Effector CD8-positive, alpha-beta T cell (primary cell): Measurements from ENCODE around the gene MYLIP.

Experiments used
- DNase-seq: peaks from one replicate; lab custom pipeline; 2025; lab: John Stamatoyannopoulos, UW

Gene MYLIP

DNA sequence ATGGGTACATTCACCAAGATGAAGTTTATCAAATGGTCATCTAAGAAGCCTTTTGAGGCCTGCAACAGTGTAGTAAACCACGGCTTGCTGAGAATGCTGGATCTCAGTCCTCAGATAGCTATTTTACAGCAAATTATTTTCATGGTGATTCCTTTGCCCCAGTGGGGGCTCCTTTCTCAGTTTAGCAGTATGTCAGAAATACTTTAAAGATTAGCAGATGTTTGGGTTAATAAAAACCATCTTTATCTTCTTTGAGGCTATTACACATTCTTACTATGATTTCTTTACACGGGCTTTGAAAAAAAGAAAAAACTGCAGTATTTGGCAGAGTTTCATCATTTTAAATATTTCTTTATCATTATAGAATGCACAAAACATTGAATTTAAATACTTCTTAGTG lies 10.7 kb downstream of the MYLIP start:
- DNase-seq, result no peak

DNA sequence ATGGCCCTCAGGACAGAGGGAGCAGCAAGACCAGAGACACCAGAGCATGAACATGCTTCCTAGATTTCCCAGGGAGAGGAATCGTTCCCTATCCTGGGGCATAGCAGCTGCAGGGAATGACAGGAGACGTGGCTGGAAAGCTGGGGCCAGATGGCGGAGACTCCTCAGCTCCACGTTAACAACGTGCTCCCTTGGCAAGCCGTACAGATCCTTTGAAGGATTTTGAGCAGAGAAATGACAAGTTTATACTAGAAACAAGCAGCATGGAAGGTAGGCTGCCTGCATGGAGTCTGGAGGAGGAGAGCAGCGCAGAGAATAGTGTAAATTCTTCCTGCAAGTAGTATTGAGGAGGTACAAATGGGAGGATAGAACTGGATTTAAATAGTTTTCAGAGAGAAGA lies 11.7 kb downstream of the MYLIP start:
- no peak for DNase-seq

DNA sequence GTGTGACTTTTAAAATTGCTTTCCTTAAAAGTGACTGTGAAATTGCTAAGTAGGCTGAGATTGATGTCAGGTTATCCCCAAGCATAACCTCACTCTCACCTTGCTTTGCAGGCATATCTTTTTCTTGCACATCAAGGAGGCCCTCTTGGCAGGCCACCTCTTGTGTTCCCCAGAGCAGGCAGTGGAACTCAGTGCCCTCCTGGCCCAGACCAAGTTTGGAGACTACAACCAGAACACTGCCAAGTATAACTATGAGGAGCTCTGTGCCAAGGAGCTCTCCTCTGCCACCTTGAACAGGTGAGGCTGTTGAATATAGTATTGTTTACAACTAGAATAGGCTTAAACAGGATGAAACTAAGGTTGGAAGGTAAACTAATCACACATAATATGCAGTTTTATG lies 12.6 kb downstream of the MYLIP start:
- no peak for DNase-seq

DNA sequence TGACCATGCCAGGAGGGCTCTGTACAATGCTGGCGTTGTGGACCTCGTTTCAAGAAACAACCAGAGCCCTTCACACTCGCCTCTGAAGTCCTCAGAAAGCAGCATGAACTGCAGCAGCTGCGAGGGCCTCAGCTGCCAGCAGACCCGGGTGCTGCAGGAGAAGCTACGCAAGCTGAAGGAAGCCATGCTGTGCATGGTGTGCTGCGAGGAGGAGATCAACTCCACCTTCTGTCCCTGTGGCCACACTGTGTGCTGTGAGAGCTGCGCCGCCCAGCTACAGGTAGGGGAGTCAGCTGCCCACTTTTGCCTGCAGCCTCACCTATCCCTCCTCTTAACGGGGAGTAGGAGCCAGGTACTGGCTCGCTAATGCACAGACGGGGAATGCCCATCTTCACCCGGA lies 16.2 kb downstream of the MYLIP start:
- DNase-seq, result no peak

DNA sequence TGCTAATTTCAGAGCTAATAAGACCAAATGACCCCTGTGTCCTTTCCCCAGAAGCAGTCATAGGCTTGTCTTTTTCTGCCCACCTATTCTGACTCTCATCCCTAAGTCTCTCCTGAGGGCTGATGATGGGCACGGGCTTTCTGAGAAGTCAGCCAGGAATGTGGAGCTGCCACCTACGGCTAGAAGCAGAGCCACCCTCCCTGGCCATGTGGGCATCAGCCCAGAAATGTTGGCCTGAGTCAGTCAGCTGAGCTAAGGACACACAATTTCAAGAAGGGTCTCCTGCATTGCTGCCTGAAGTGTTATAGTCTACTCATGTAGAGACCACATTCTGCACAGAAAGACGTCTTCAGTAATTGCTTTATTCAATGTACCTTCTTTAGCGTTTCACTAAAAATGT lies 17.1 kb downstream of the MYLIP start:
- no peak for DNase-seq

DNA sequence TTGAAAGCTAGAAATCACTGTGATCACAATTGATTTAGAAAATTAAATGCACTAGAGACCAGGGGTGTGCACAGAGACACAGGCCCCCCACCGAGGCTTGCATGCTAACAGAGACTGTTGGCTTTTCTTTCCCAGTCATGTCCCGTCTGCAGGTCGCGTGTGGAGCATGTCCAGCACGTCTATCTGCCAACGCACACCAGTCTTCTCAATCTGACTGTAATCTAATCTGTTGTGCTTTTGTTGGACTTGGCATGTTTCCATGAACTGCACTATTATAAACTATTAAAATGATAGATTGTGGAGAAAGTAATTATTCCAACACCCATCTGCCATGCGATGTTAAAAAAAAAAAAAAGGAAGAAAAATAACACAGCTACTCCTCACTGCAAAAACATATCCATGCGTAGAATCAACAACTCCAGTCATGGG lies 17.7 kb downstream of the MYLIP start:
- DNase-seq, result no peak

DNA sequence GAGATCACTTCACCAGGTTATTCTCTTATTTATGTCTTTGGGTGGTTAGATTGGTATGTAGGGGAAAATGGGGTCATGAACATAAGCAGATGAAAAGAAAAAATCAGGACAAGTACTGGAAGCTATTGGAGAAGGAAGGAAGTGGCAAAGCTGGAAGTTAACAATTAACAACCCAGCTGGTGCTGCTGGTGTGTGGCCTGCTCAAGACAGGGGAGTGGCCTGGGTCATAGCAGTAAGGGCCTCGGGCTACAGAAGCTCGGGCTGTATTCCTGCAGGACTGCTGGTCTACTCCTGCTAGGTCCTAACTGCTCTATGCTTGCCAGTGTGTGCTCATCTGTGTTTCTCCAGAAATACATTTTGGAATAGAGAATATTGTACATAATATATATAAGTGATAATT lies 19.6 kb downstream of the MYLIP start:
- no peak for DNase-seq

DNA sequence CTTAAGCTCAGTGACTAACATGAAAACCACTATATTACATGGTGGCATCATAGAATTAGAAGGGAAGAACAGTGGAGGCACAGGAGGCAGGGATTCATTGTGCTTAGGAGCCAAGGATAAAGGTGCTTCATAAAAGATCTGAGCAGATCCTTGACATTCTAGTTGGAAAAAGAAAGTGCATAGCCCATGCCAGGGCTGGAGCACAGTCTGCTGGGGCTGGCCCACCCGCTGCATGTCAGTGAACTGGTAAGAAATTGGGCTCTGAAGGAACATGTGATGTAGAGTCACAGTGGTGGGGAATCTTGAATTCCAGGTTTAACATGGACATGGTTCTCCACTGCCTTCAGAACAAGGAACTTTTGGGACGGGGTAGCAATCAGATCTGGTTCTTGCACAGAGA lies 20.4 kb downstream of the MYLIP start:
- DNase-seq, result no peak

DNA sequence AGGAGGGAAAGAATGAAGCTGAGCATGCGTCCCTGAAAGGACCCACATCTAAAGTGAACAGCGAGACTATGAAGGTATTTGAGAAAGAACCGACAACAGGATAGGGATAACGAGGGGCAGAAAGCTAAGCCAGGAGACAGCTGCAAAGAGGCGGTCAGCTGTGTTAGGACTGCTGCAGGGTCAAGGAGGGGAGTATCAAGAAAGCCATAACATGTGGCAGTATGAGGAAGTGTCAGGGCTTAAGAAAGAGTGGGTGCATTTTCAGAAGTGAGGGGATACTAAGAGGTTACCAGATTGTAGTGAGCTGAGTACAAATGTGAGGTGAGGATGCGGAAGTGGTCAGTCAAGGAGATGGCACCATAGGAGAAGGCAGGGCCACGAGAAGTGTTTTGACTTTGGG lies 21.2 kb downstream of the MYLIP start:
- DNase-seq, result no peak

DNA sequence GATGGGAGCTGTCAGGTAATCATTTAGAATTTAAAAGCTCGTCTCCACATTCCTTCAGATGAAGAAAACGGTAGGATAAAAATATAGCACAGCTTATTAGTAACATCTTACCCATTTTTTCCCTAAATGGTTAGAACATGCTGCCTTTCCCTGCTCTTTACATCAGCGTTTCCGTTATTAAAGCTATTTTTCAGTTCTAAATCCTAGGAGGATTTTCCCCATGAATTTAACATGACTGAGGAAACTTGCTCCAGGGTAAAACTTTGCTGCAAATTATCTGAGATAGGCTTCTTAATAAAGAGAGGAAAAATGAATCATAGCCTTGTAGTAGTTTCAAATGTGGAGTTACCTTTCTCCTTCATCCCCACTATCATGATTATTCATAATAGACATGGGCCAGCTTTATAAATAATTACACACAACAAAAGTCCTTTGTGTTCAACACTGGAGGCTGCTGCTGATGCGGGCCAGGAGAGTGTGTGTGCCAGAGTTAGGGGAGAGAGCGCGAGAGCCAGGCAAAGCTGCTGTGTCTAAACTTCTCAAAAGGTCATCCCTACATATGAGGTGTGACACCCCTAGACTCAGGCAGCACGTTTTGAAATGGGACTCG lies 24.4 kb downstream of the MYLIP start:
- no peak for DNase-seq

DNA sequence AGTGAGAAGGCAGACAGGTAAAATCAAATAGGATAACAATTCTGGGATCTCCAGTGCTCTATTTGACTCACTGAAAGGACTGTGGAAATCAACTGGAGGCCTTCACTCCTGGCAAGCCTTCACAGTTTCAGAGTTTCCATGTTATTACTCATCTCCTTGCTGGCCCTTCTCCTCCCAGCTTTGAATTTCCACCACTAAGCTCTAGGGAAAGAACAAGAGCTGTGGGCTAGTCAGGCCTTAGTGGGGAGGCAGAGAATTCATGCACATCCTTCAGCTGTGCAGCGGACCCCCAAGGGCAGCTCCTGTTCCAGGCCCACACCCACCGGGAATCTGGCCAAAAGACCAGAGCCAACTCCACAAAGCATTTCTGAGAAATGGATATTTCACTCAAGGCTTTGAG lies 26.0 kb downstream of the MYLIP start:
- no peak for DNase-seq

DNA sequence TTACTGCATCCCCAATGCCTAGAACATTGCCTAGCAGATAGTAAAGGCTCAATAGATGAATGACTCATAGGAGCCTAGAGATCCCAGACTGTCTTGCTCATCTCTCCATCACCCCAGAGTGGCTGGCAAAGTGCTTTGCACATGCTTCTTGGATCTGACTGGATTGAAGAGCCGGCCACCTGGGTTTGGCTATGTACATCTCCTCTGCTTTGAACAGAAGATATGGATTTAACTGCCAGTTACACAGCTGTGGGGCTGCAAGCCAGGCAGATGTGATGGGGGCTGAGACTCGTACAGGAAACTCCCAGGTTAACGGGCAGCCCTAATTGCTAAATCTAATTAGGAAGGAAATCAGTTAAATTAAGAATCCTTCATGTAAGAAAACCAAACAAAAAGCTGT lies 28.6 kb downstream of the MYLIP start:
- no peak for DNase-seq

DNA sequence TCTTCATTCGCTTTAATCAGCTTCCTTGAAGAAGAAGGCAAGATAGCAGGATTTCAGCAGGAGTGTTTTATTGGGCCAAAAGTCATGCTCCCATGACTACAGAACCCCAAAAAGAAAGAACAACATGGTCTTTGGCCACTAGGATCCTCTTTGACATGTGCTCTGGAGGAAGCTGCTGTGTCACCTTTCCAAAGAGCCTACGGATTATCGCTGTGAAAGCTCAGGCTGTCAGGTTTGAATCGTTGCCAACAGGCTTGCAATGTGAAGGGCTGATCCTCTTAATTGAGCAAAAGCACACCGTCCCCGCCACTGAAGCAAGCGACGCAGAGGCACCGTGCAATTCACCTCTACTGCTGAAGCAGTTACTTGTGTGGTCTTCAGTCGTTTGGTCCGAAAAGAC lies 29.0 kb downstream of the MYLIP start:
- DNase-seq, result no peak

DNA sequence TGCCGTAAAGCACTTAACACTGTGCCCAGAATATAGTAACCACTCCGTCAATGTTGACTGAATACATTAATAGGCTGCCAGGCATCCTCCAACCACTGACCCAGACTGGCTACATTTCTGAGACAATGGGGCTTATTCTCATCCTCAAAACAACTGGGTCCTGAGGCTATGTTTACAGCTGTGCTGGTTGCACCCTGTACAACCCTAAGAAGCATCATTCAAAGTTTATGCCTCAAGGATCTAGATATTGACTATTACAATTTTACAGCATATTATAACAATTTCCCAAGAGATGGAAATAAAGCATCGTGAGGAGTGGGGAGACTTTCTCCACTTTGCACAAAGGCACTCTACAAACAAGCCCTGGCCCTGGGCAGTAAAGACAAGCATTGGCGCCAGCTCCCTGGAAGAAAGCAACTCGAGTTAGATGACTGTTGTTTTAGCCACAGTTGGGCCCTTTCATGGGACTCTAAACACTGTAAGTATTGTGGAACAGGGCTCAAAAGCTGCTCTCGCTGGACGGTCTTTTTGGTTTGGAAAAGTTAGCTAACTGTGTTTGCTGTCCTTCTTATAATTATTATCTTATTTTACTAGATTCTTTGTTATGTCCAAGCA lies 30.2 kb downstream of the MYLIP start:
- no peak for DNase-seq

DNA sequence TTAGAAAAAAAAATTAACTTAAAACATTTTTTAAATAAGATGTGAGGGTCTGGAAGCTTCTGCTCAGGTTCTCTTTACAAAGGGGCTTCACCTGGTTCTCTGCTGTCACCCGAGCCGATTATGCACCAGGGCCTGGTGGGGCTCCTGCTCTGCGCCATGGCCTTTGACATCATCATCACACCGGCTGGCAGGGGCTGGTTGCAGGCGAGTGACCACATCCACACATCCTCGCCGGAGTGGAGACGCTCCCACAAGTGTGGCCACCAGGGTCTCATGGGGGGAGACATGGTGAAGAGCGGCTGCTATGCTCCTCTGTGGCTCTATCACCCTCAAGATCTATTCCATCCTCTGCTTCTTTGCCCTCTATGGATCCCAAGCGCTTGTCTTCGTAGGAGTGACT lies 31.9 kb downstream of the MYLIP start:
- no peak for DNase-seq

DNA sequence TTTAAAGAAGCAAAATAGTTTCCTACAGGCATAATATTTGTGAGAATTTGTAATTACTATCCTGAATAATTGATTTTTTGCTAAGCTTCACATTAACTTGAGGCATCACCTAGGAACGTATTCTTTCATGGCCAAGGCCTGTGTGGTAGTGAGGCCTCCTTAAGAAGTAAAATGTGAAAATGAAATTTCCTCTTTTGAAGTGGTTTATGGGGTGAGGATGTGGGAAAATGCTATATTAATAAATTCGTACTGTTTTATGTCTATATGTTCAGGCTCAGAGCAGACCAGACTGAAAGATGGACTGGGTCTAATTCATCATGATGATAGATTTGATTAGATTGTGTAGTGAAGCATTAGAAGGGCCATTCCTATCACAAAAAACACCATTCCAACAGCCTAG lies 33.1 kb downstream of the MYLIP start:
- DNase-seq, result no peak

DNA sequence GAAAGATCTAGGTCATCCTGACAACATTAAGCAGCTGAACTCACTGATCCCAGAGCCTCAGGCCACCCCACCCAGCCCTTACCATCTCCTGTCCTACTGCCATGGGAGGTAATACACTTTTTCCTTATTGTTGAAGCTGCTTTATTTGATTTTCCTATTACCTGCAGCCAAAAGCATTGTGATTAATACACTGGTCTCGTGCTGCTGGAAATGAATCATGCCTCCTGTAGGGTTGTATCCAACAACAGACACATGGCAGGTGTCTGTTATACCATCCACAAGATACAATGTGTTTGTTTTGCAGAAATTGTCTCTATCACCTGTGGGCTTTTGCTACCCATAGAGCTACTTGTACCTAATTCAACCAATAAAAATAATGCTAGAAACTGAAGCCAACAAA lies 34.2 kb downstream of the MYLIP start:
- no peak for DNase-seq

DNA sequence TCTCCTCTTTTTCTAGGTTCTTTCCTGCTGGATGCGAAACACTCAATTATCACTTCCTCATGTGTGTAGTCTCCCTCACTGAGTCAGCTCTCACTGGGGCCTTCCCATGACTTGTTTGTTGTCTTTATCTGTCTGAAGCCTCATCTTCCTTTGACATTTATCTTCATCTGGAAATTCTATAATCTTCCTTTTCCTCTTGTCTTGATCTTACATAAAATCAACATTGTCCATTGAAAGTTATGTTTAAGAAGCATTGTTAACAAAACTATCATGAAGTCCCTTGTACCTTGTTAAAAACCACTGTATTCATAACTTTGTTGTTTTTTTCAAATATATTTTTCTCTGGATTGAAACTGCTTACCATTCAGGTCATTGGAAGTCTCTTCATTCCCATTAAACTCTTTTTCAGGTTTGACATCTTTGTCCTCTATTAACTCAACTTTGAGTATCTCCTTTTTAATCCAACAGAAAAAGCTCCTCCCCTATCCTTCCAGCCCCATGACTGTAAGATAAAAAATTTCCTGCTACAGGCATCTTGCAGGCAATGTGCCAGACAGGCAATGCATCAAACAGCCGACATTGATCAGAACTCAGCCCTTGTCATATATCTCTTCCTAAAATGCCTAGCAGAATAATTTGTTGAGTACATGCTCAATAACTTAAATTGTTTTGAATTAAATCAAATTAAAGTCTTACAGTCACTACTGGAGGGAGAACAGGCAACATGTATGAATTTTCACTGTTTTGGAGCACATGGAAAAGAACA lies 34.8 kb downstream of the MYLIP start:
- no peak for DNase-seq

DNA sequence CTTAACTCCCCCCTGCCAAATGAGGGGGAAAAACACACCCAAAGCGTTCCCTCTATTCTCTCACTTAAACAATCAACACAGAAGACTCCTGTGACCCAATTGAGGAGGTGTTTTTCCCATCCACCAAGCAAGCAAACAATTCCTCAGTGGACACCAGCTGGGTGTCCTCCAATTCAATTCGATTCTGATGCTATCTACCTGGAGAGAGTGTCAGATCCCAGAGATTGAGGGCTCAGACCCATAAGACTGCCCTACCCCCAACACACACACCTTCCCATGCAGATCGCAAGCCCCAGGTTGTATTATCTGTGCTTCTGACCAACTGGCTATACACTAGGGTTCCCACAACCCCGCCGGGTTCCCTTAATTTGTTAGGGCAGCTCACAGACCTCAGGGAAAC lies 36.8 kb downstream of the MYLIP start:
- no peak for DNase-seq

DNA sequence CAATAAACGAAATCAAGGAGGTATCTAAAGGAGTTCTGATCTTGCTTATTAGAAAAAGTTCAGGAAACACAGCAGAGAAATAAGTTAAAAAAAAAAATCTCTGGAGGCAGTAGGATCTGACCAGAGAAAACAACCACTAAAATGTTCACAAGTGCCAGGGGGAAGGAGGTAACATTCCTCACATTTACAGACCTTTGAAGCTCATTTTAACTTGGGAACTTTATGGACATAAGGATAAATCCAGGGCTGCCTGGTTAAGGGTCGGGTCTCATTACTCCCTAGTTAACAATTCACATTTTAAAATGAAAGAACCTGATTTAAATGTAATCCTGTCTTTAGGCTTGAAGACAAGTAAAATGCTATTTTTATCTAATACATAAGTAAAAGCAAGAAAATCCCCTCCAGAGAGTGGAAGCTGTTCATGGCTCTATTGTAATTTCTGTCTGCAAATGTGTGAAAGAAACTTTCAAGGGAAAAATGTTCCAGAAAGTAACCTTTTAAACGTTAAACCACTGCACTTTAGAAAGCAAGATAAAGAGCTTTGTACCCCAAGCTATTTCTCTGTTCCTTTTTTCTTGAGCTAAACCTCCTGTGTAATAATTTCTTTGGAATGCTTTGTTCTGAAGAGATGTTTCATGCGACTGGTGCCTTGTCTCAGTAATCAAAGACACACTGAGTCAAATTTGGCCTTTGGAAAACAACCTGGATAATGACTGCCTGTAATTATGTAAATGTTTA lies 38.2 kb downstream of the MYLIP start:
- DNase-seq, result no peak

DNA sequence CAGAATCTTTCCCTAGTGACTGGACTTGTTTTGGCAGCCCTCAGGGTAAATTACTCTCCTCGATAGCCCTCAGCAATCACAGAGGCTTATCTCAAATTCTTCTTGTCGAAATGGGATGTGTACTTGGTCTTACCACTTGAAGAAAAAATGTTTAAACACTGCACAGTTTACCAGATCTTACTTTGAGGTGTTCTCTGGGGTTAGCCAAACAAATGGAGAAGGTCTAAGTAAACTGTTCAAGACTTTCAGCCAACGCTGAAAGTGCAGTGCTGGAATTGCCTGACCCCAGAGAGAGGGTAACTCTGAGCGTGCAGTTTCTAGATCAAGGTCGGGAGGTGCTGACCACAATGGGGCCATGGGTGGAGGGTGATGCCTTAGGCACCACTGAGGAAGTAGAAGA lies 39.2 kb downstream of the MYLIP start:
- DNase-seq, result no peak

DNA sequence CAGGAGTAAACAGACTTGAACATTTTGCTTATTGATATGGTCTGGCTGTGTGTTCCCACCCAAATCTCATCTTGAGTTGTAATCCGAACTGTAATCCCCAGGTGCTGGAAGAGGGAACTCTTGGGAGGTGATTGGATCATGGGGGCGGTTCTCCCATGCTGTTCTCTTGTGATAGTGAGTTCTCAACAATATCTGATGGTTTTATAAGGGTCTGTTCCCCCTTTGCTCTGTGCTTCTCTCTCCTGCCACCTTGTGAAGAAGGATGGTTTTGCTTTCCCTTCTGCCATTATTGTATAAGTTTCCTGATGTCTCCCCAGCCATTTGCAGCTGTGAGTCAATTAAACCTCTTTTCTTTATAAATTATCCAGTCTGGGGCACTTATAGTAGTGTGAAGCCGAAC lies 40.0 kb downstream of the MYLIP start:
- no peak for DNase-seq

DNA sequence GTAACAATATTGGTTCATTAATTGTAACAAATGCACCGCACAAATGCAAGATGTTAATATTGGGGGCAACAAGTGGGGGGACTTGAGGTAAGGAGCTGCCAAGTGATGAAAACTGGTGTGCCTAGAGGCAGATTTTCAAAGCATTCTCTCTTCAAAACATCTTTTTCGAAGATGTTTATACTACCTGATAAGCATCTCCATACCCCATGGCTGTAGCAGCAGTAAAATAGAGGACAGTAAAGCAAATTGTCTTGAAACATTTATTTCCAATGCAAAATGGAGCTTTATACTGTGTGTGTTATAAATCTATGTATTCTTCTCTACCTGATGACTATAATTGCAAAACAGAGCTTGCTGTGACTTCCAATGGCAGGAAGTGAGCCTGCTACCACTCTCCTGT lies 42.5 kb downstream of the MYLIP start:
- DNase-seq, result no peak
